ENCODE results near the gene DGKG.

The DGKG gene

GRCh38 chr3:186290796-186291195 is 71.2 kb downstream of the DGKG start:
- H3K9ac ChIP-seq (ENCODE audit: low read length), result no peak overlapping the region
- no peak overlapping the region for H4K8ac ChIP-seq (ENCODE audit: low read depth, low read length)
- H2BK120ac ChIP-seq (ENCODE audit: insufficient read depth, low read length, poor library complexity), result no peak overlapping the region
- no peak for DNase-seq
- no peak overlapping the region for H4K91ac ChIP-seq (ENCODE audit: low read depth, low read length)
- no peaks in the 10 kb centered on the region for H3K4me1 ChIP-seq (ENCODE audit: control insufficient read depth in 1 of 2, insufficient read depth in 2 of 2, low read length in 2 of 2)
- H2BK12ac ChIP-seq (ENCODE audit: low read length), result no peak overlapping the region
- no peak overlapping the region for H2BK5ac ChIP-seq (ENCODE audit: low read depth, low read length, poor library complexity)
- no peaks in the 10 kb centered on the region for H3K9me3 ChIP-seq (ENCODE audit: insufficient read depth, low read depth, low read length)
- no peak overlapping the region for H3K18ac ChIP-seq (ENCODE audit: low read length)
- no peaks in the 10 kb centered on the region for H3K27me3 ChIP-seq (ENCODE audit: insufficient read depth, low read length)
- no peak overlapping the region for H3K4ac ChIP-seq (ENCODE audit: low read depth, low read length)
- WGBS (ENCODE audit: extremely low coverage, insufficient coverage, insufficient read length), result no CpG with 5 or more reads among the region's 2 CpGs
- H3K79me1 ChIP-seq (ENCODE audit: low read length), result no peaks in the 10 kb centered on the region
- H3K27ac ChIP-seq (ENCODE audit: low read depth, low read length), result no peak overlapping the region
- H3K23ac ChIP-seq (ENCODE audit: low read length), result no peak overlapping the region
- no peak overlapping the region for H3K4me3 ChIP-seq (ENCODE audit: low read depth, low read length)
- H2AK5ac ChIP-seq (ENCODE audit: low read length), result no peak overlapping the region
- no peaks in the 10 kb centered on the region for H3K36me3 ChIP-seq (ENCODE audit: control insufficient read depth in 1 of 2, insufficient read depth in 2 of 2, low read length in 2 of 2)
- no peak overlapping the region for H4K12ac ChIP-seq (ENCODE audit: low read depth, low read length)
- no peak overlapping the region for H3K4me2 ChIP-seq (ENCODE audit: low read length)
- no peak overlapping the region for H3K14ac ChIP-seq (ENCODE audit: low read length)
- no peaks in the 10 kb centered on the region for H3K79me2 ChIP-seq (ENCODE audit: control insufficient read depth, insufficient read depth, low read length, poor library complexity)
- H2AFZ ChIP-seq (ENCODE audit: insufficient read depth, low read length, poor library complexity), result no peak overlapping the region

- Histone ChIP-seq H4K91ac (ENCODE audit: low read depth, low read length) (no peak overlapping the region), H3K18ac (ENCODE audit: low read length) (no peak overlapping the region)
Measured at GRCh38 chr3:186287711-186288110, 74.3 kb downstream of the DGKG start.

DNA sequence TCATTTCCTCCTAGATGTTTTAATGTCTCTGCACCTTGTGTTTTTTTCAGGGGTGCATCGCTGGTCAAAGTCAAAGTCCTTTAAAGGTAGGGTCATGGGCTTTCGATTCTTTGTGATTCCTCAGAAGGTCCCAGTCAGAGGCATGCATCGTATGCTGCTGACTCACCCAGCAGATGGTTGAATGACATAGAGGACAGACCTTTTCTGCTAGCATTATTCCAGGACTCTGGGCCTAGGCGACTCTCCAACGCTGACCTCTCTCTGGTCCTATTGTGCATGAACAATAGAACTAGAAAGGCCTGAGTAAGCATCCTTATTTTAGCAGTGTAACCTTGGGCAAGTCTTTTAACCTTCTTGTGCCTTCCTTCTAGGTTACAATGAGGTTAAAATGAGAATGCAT is 75.9 kb downstream of the DGKG start:
- Histone ChIP-seq H3K4me3 (ENCODE audit: low read depth, low read length) (no peak overlapping the region), H4K91ac (ENCODE audit: low read depth, low read length) (no peak overlapping the region), H3K36me3 (ENCODE audit: control insufficient read depth in 1 of 2, insufficient read depth in 2 of 2, low read length in 2 of 2) (no peaks in the 10 kb centered on the region), H3K27ac (ENCODE audit: low read depth, low read length) (no peak overlapping the region), H3K9ac (ENCODE audit: low read length) (no peak overlapping the region), H2BK12ac (ENCODE audit: low read length) (no peak overlapping the region), H3K79me1 (ENCODE audit: low read length) (no peaks in the 10 kb centered on the region), H3K79me2 (ENCODE audit: control insufficient read depth, insufficient read depth, low read length, poor library complexity) (no peaks in the 10 kb centered on the region), H2BK5ac (ENCODE audit: low read depth, low read length, poor library complexity) (no peak overlapping the region), H4K8ac (ENCODE audit: low read depth, low read length) (no peak overlapping the region), H3K23ac (ENCODE audit: low read length) (no peak overlapping the region), H4K12ac (ENCODE audit: low read depth, low read length) (no peak overlapping the region), H3K18ac (ENCODE audit: low read length) (no peak overlapping the region), H3K27me3 (ENCODE audit: insufficient read depth, low read length) (no peaks in the 10 kb centered on the region), H2BK120ac (ENCODE audit: insufficient read depth, low read length, poor library complexity) (no peak overlapping the region), H3K9me3 (ENCODE audit: insufficient read depth, low read depth, low read length) (no peaks in the 10 kb centered on the region), H2AFZ (ENCODE audit: insufficient read depth, low read length, poor library complexity) (no peak overlapping the region), H2AK5ac (ENCODE audit: low read length) (no peak overlapping the region), H3K4ac (ENCODE audit: low read depth, low read length) (no peak overlapping the region), H3K4me2 (ENCODE audit: low read length) (no peak overlapping the region), H3K4me1 (ENCODE audit: control insufficient read depth in 1 of 2, insufficient read depth in 2 of 2, low read length in 2 of 2) (no peaks in the 10 kb centered on the region), H3K14ac (ENCODE audit: low read length) (no peak overlapping the region)
- no CpG with 5 or more reads among the region's 5 CpGs for WGBS (ENCODE audit: extremely low coverage, insufficient coverage, insufficient read length)
- peak in 1 of 2 donors; percentile 21 for DNase-seq

More at GRCh38 chr3:186287711-186288110, 74.3 kb downstream of the DGKG start:
- H3K4me3 ChIP-seq (ENCODE audit: low read depth, low read length), result no peak overlapping the region
- no peak overlapping the region for H3K27ac ChIP-seq (ENCODE audit: low read depth, low read length)
- H3K9ac ChIP-seq (ENCODE audit: low read length), result no peak overlapping the region
- H3K4me2 ChIP-seq (ENCODE audit: low read length), result no peak overlapping the region
- H2AK5ac ChIP-seq (ENCODE audit: low read length), result no peak overlapping the region
- H3K9me3 ChIP-seq (ENCODE audit: insufficient read depth, low read depth, low read length), result no peaks in the 10 kb centered on the region
- no peak for DNase-seq
- H3K79me1 ChIP-seq (ENCODE audit: low read length), result no peaks in the 10 kb centered on the region
- H3K23ac ChIP-seq (ENCODE audit: low read length), result no peak overlapping the region
- no peak overlapping the region for H4K8ac ChIP-seq (ENCODE audit: low read depth, low read length)
- H4K12ac ChIP-seq (ENCODE audit: low read depth, low read length), result no peak overlapping the region
- no peak overlapping the region for H3K14ac ChIP-seq (ENCODE audit: low read length)
- H3K79me2 ChIP-seq (ENCODE audit: control insufficient read depth, insufficient read depth, low read length, poor library complexity), result no peaks in the 10 kb centered on the region
- H3K4ac ChIP-seq (ENCODE audit: low read depth, low read length), result no peak overlapping the region
- no peaks in the 10 kb centered on the region for H3K27me3 ChIP-seq (ENCODE audit: insufficient read depth, low read length)
- H2AFZ ChIP-seq (ENCODE audit: insufficient read depth, low read length, poor library complexity), result no peak overlapping the region
- no peaks in the 10 kb centered on the region for H3K4me1 ChIP-seq (ENCODE audit: control insufficient read depth in 1 of 2, insufficient read depth in 2 of 2, low read length in 2 of 2)
- no peak overlapping the region for H2BK5ac ChIP-seq (ENCODE audit: low read depth, low read length, poor library complexity)
- no peaks in the 10 kb centered on the region for H3K36me3 ChIP-seq (ENCODE audit: control insufficient read depth in 1 of 2, insufficient read depth in 2 of 2, low read length in 2 of 2)
- H2BK12ac ChIP-seq (ENCODE audit: low read length), result no peak overlapping the region
- no peak overlapping the region for H2BK120ac ChIP-seq (ENCODE audit: insufficient read depth, low read length, poor library complexity)

DNA sequence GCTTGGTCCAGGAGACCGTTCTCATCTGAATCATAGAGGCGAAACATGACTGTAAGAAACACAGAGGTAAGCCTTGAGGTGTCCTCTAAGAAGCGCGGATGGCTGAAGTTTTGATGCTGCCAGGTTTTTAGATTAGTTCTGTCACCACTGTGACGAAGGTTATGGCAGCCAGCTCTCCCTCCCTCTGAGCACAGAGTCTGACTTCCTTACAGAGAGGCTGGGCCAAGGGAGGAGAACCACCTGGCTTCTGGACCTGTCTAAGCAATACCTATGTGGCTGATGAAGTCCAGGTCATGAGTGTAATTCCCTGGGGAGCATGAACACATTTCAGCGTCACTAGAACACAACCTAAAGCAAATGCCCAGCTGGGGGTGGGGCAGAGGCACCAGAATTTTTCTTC is 77.4 kb downstream of the DGKG start:
- H3K27me3 ChIP-seq (ENCODE audit: insufficient read depth, low read length), result no peaks in the 10 kb centered on the region
- no peak overlapping the region for H4K12ac ChIP-seq (ENCODE audit: low read depth, low read length)
- no peak overlapping the region for H3K4ac ChIP-seq (ENCODE audit: low read depth, low read length)
- no peak overlapping the region for H3K27ac ChIP-seq (ENCODE audit: low read depth, low read length)
- no peaks in the 10 kb centered on the region for H3K79me1 ChIP-seq (ENCODE audit: low read length)
- H3K9ac ChIP-seq (ENCODE audit: low read length), result no peak overlapping the region
- no peak overlapping the region for H2BK120ac ChIP-seq (ENCODE audit: insufficient read depth, low read length, poor library complexity)
- DNase-seq, result no peak
- H3K79me2 ChIP-seq (ENCODE audit: control insufficient read depth, insufficient read depth, low read length, poor library complexity), result no peaks in the 10 kb centered on the region
- H3K18ac ChIP-seq (ENCODE audit: low read length), result no peak overlapping the region
- no peaks in the 10 kb centered on the region for H3K9me3 ChIP-seq (ENCODE audit: insufficient read depth, low read depth, low read length)
- H2AFZ ChIP-seq (ENCODE audit: insufficient read depth, low read length, poor library complexity), result no peak overlapping the region
- no peak overlapping the region for H2BK12ac ChIP-seq (ENCODE audit: low read length)
- WGBS (ENCODE audit: extremely low coverage, insufficient coverage, insufficient read length), result no CpG with 5 or more reads among the region's 6 CpGs
- H3K4me3 ChIP-seq (ENCODE audit: low read depth, low read length), result no peak overlapping the region
- H4K8ac ChIP-seq (ENCODE audit: low read depth, low read length), result no peak overlapping the region
- H3K36me3 ChIP-seq (ENCODE audit: control insufficient read depth in 1 of 2, insufficient read depth in 2 of 2, low read length in 2 of 2), result no peaks in the 10 kb centered on the region
- H3K4me2 ChIP-seq (ENCODE audit: low read length), result no peak overlapping the region
- no peak overlapping the region for H2BK5ac ChIP-seq (ENCODE audit: low read depth, low read length, poor library complexity)
- no peaks in the 10 kb centered on the region for H3K4me1 ChIP-seq (ENCODE audit: control insufficient read depth in 1 of 2, insufficient read depth in 2 of 2, low read length in 2 of 2)
- no peak overlapping the region for H3K23ac ChIP-seq (ENCODE audit: low read length)
- H2AK5ac ChIP-seq (ENCODE audit: low read length), result no peak overlapping the region
- H4K91ac ChIP-seq (ENCODE audit: low read depth, low read length), result no peak overlapping the region
- H3K14ac ChIP-seq (ENCODE audit: low read length), result no peak overlapping the region

DNA sequence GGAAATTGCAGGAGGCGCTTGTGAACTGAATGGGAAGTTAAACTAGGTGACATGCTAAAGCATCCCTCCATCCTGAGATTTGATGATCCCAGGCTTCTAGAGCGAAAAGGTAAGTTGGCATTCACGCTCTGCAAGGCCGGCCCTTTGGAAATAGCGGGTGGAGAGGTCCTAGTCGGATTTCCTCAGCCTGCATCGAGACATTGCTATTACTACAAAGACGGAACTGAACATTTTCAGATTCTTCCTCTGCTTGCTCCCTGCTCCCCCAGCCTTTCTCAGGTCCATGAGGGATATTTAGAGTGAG is 77.7 kb downstream of the DGKG start:
- no peak overlapping the region for H2BK12ac ChIP-seq (ENCODE audit: low read length)
- H3K9ac ChIP-seq (ENCODE audit: low read length), result no peak overlapping the region
- H4K91ac ChIP-seq (ENCODE audit: low read depth, low read length), result no peak overlapping the region

More for the DNA sequence above, 77.7 kb downstream of the DGKG start:
- H3K4me1 ChIP-seq (ENCODE audit: control insufficient read depth in 1 of 2, insufficient read depth in 2 of 2, low read length in 2 of 2), result no peaks in the 10 kb centered on the region
- H3K14ac ChIP-seq (ENCODE audit: low read length), result no peak overlapping the region
- no peak overlapping the region for H2BK120ac ChIP-seq (ENCODE audit: insufficient read depth, low read length, poor library complexity)
- H2AFZ ChIP-seq (ENCODE audit: insufficient read depth, low read length, poor library complexity), result no peak overlapping the region
- H3K79me2 ChIP-seq (ENCODE audit: control insufficient read depth, insufficient read depth, low read length, poor library complexity), result no peaks in the 10 kb centered on the region
- no peak overlapping the region for H2AK5ac ChIP-seq (ENCODE audit: low read length)
- no peaks in the 10 kb centered on the region for H3K9me3 ChIP-seq (ENCODE audit: insufficient read depth, low read depth, low read length)
- no peak overlapping the region for H3K23ac ChIP-seq (ENCODE audit: low read length)
- no peak overlapping the region for H4K8ac ChIP-seq (ENCODE audit: low read depth, low read length)
- no peak overlapping the region for H4K12ac ChIP-seq (ENCODE audit: low read depth, low read length)
- H3K4me2 ChIP-seq (ENCODE audit: low read length), result no peak overlapping the region
- no CpG with 5 or more reads among the region's 8 CpGs for WGBS (ENCODE audit: extremely low coverage, insufficient coverage, insufficient read length)
- DNase-seq, result no peak
- H3K27me3 ChIP-seq (ENCODE audit: insufficient read depth, low read length), result no peaks in the 10 kb centered on the region
- no peak overlapping the region for H3K4ac ChIP-seq (ENCODE audit: low read depth, low read length)
- no peaks in the 10 kb centered on the region for H3K79me1 ChIP-seq (ENCODE audit: low read length)
- no peak overlapping the region for H3K4me3 ChIP-seq (ENCODE audit: low read depth, low read length)
- H3K18ac ChIP-seq (ENCODE audit: low read length), result no peak overlapping the region
- no peak overlapping the region for H3K27ac ChIP-seq (ENCODE audit: low read depth, low read length)
- no peaks in the 10 kb centered on the region for H3K36me3 ChIP-seq (ENCODE audit: control insufficient read depth in 1 of 2, insufficient read depth in 2 of 2, low read length in 2 of 2)
- no peak overlapping the region for H2BK5ac ChIP-seq (ENCODE audit: low read depth, low read length, poor library complexity)
